GM12891 (cell line): ENCODE data around the gene FHIT.

Source experiments
- POLR2A ChIP-seq: IDR thresholded peaks from 2 replicates; pipeline ENCODE4 v1.6.1; 2011; ENCODE audit warnings: low read depth, low read length, control low read depth
- POLR2AphosphoS5 ChIP-seq: IDR thresholded peaks from 2 replicates; pipeline ENCODE4 v1.6.1; 2011; ENCODE audit warnings: low read depth, low read length, control low read depth
- SPI1 ChIP-seq: IDR thresholded peaks from 2 replicates; pipeline ENCODE4 v1.6.1; 2011; ENCODE audit warnings: low read depth, low read length, control low read depth
- TAF1 ChIP-seq: IDR thresholded peaks from 2 replicates; pipeline ENCODE4 v1.6.1; 2011; ENCODE audit warnings: low read depth, low read length, control low read depth

DNA sequence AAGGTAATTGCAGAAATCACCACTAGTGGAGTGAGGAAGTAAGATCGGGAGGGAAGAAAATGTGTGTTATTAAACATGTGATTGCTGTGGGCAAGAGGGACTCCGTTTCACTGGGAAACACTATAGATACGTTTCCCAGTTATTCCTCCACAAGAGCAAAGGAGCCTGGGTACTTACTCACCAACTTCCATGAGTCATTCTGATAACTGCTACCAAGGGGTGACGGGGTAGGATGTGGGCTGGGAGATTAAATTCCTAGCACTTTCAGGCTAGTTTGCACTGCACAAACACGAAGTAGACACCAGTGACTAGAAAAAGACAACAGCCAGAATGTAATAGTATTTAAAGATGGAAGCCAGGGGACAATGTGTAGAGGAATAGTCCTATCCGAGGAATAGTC is 1388.6 kb downstream of the FHIT start:
- no peak for TF ChIP-seq TAF1
- TF ChIP-seq POLR2A = no peak
- TF ChIP-seq POLR2AphosphoS5 = no peak
- TF ChIP-seq SPI1 = no peak
